B cell (primary cell): ENCODE data around the gene HMBS. TPM values are rescaled to one million over a fixed set of nuclear protein-coding genes. Genes with fewer than 3 reads are reported as not detected.

Source experiments
- ATAC-seq: fragments of 200-7000 bp; cut with Tn5 transposase; one replicate; pipeline ENCODE4 v1.10.0; 2021; ENCODE audit warnings: low read depth, mild to moderate bottlenecking, moderate number of reproducible peaks, moderate library complexity
- CTCF ChIA-PET: fragments of 350-600 bp; sonication (Branson Sonifier 250); formaldehyde crosslinking; loops from one replicate; lab custom pipeline; 2021; ENCODE audit warnings: antibody characterized with exemption, inconsistent platforms; lab: Charles Lee
- POLR2A ChIA-PET: fragments of 350-600 bp; sonication (Branson Sonifier 250); formaldehyde crosslinking; loops from one replicate; lab custom pipeline; 2021; ENCODE audit warnings: antibody characterized with exemption; lab: Charles Lee
- DNase-seq: peaks from one replicate; pipeline ENCODE4 v3.0.0; 2013
- H2AFZ ChIP-seq: 2 replicates; pipeline ENCODE4 v1.6.1; 2012; ENCODE audit warnings: mild to moderate bottlenecking, low read depth, low read length; ENCODE audit not compliant: insufficient read depth, poor library complexity, severe bottlenecking
- H3K27ac ChIP-seq, 2 donors: 1 replicate in 1 of 2; 2 replicates in 1 of 2; pipeline ENCODE4 v1.5.1; 2012 to 2013; ENCODE audit warnings: low read length in 2 of 2, mild to moderate bottlenecking in 2 of 2, moderate library complexity in 1 of 2
- H3K27me3 ChIP-seq, 4 experiments: fragments of 200-600 bp in 1 of 4; sonication (generic) in 1 of 4; replicated peaks in 1 of 4; 1 replicate in 2 of 4; 2 replicates in 2 of 4; pipeline versions ENCODE4 v1.6.1 to v1.7.0; 2013 to 2016; ENCODE audit warnings: low read length in 3 of 4, mild to moderate bottlenecking in 2 of 4, mixed read lengths in 1 of 4, moderate library complexity in 1 of 4; ENCODE audit not compliant: insufficient read depth in 4 of 4, control insufficient read depth in 3 of 4; ENCODE audit errors: control extremely low read depth in 1 of 4
- H3K36me3 ChIP-seq, 2 experiments: replicated peaks in 1 of 2; 1 replicate in 1 of 2; 2 replicates in 1 of 2; pipeline versions ENCODE4 v1.6.1 to v1.7.1; 2013; ENCODE audit warnings: low read length in 1 of 2; ENCODE audit not compliant: insufficient read depth in 2 of 2, control insufficient read depth in 1 of 2; ENCODE audit errors: control extremely low read depth in 1 of 2, extremely low read depth in 1 of 2
- H3K4me1 ChIP-seq, 2 donors: fragments of 200-600 bp in 1 of 2; sonication (generic) in 1 of 2; 1 replicate in 1 of 2; 2 replicates in 1 of 2; pipeline versions ENCODE4 v1.5.1 to v1.6.1; 2013 to 2017; ENCODE audit warnings: low read length in 2 of 2; ENCODE audit not compliant: control insufficient read depth in 2 of 2, insufficient read depth in 2 of 2
- H3K4me2 ChIP-seq: replicated peaks from 2 replicates; pipeline ENCODE3; 2012; ENCODE audit warnings: mild to moderate bottlenecking, low read depth, low read length; ENCODE audit not compliant: poor library complexity, severe bottlenecking
- H3K4me3 ChIP-seq, 5 experiments: fragments of 200-600 bp in 1 of 5; sonication (generic) in 1 of 5; 1 replicate in 3 of 5; 2 replicates in 2 of 5; pipeline versions ENCODE4 v1.5.1 to v1.7.0; 2011 to 2016; ENCODE audit warnings: low read length in 4 of 5, mild to moderate bottlenecking in 4 of 5, low read depth in 2 of 5, control low read depth in 1 of 5, moderate library complexity in 1 of 5; ENCODE audit not compliant: insufficient read depth in 1 of 5; ENCODE audit errors: control extremely low read depth in 1 of 5, extremely low read depth in 1 of 5
- H3K79me2 ChIP-seq: fragments of 200-600 bp; sonication (generic); one replicate; pipeline ENCODE4 v1.6.0; 2016; ENCODE audit warnings: low read length; ENCODE audit not compliant: control insufficient read depth, insufficient read depth
- H3K9ac ChIP-seq: fragments of 200-600 bp; sonication (generic); 2 replicates; pipeline ENCODE4 v1.6.1; 2017; ENCODE audit warnings: mild to moderate bottlenecking, low read length, moderate library complexity
- H3K9me3 ChIP-seq, 3 donors: one replicate each; pipeline versions ENCODE4 v1.6.1 to v1.7.1; 2013; ENCODE audit warnings: low read length in 2 of 3; ENCODE audit not compliant: control insufficient read depth in 2 of 3, insufficient read depth in 1 of 3; ENCODE audit errors: control extremely low read depth in 1 of 3
- H4K20me1 ChIP-seq: 2 replicates; pipeline ENCODE4 v1.6.0; 2012; ENCODE audit warnings: mild to moderate bottlenecking, low read length; ENCODE audit not compliant: insufficient read depth, control insufficient read depth, poor library complexity, severe bottlenecking
- H3K27ac Mint-ChIP-seq: one replicate; pipeline ENCODE4 v1.8.0; 2021; ENCODE audit warnings: mixed read lengths
- H3K27me3 Mint-ChIP-seq: one replicate; pipeline ENCODE4 v1.8.0; 2021; ENCODE audit warnings: mixed read lengths
- H3K4me1 Mint-ChIP-seq: one replicate; pipeline ENCODE4 v1.8.0; 2021; ENCODE audit warnings: mixed read lengths
- H3K4me3 Mint-ChIP-seq: one replicate; pipeline ENCODE4 v1.8.0; 2021; ENCODE audit warnings: mixed read lengths
- H3K9me3 Mint-ChIP-seq: one replicate; pipeline ENCODE4 v1.8.0; 2022; ENCODE audit warnings: mixed read lengths; ENCODE audit not compliant: insufficient read depth
- EZH2 ChIP-seq: IDR thresholded peaks from 2 replicates; pipeline ENCODE4 v1.6.1; 2012; ENCODE audit warnings: borderline replicate concordance, low read depth, mild to moderate bottlenecking, moderate library complexity, low read length; ENCODE audit not compliant: insufficient read depth, poor library complexity, severe bottlenecking
- WGBS: methylation state at CpG from one replicate; pipeline ENCODE4 v1.1.5; 2013; ENCODE audit warnings: missing lambda C conversion rate; ENCODE audit not compliant: insufficient coverage; 5-methylcytosine and 5-hydroxymethylcytosine counted together
- intact Hi-C: fragments of 100-400 bp; cut with micrococcal nuclease; formaldehyde crosslinking; loops from one replicate; pipeline ENCODE4 v1.10.0; 2022
- polyA plus RNA-seq: library from polyadenylated mRNA; depleted of rRNA; stranded (reverse); fragments of >200 nt; gene quantifications from 2 replicates; pipeline ENCODE4 v1.2.3, GENCODE V29; 2012
- total RNA-seq, 2 donors: library from RNA; stranded (reverse); fragments of 120-200 nt in 1 of 2; gene quantifications; 1 replicate in 1 of 2; 2 replicates in 1 of 2; pipeline versions ENCODE4 v1.2.3 to v1.2.4, GENCODE V29; 2013 to 2022
- TF ChIP-seq, protein P1 (sequence below): fragments of 200-600 bp; IDR thresholded peaks from one replicate; pipeline ENCODE4 v1.8.0; 2022; ENCODE audit warnings: antibody characterized with exemption, mild to moderate bottlenecking

The HMBS gene
- total and polyA plus RNA-seq, 2 donors (not counting 1 experiment from before 2014, with no cell fraction given): 7.6 to 17.7 TPM

DNA sequence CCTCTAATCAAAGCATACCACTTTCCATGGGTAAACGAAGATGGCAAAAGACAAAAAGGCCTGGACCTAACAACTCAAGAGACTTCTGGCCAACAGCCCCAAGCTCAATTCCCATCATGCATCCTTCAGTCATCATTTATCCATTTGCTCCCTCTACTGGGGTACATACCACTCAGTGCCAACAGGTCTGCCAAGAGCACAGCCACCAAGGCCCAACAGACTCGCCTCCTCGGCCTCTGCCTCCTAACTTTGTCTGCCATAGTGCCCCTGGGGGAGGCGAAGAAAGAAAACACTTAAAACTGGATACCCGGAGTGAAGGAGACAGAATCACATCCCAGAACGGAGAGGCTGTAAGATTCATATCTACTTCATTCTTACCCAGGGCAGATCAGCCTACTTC is 28.8 kb upstream of the HMBS start:
- Histone ChIP-seq H2AFZ (peak overlapping the region; percentile 87), H3K4me3 (peak overlapping the region in 4 of 5 experiments; percentile 64 to 95 (median 75)), H3K4me2 (peak overlapping the region; percentile 98), H3K9ac (peak overlapping the region; percentile 98), H3K27ac (peak overlapping the region; percentile 62 to 93), H4K20me1 (no peaks in the 10 kb centered on the region), H3K9me3 (no peaks in the 10 kb centered on the region), H3K36me3 (peaks cover 0 to 35% of the 10 kb centered on the region in 2 experiments), H3K4me1 (peaks cover 27 to 38% of the 10 kb centered on the region in 2 donors), H3K27me3 (no peaks in the 10 kb centered on the region), H3K79me2 (peaks cover 42% of the 10 kb centered on the region)
- DNase-seq (peak; percentile 43), ATAC-seq (no peak)
- ChIA-PET CTCF (interaction anchor here (0.6 to 2.2 kb wide), 2 partner anchors 12 to 289 kb away, joined by 3 to 8 read pairs; no protein-coding TSS in a partner anchor), POLR2A (interaction anchor here (0.6 to 3.8 kb wide), 3 partner anchors 11 to 206 kb away, joined by 3 to 14 read pairs (median 3); partner anchors contain the start of gene VPS11)
- intact Hi-C loops: loop anchor here (2.0 kb wide), 2 partner anchors 47 to 141 kb away; no protein-coding TSS in a partner anchor
- TF ChIP-seq, protein P1, sequence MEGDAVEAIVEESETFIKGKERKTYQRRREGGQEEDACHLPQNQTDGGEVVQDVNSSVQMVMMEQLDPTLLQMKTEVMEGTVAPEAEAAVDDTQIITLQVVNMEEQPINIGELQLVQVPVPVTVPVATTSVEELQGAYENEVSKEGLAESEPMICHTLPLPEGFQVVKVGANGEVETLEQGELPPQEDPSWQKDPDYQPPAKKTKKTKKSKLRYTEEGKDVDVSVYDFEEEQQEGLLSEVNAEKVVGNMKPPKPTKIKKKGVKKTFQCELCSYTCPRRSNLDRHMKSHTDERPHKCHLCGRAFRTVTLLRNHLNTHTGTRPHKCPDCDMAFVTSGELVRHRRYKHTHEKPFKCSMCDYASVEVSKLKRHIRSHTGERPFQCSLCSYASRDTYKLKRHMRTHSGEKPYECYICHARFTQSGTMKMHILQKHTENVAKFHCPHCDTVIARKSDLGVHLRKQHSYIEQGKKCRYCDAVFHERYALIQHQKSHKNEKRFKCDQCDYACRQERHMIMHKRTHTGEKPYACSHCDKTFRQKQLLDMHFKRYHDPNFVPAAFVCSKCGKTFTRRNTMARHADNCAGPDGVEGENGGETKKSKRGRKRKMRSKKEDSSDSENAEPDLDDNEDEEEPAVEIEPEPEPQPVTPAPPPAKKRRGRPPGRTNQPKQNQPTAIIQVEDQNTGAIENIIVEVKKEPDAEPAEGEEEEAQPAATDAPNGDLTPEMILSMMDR: no peak
- no peak for TF ChIP-seq EZH2
- WGBS: 75% methylated on average over 6 of the region's 6 CpGs
- Mint-ChIP-seq H3K27me3 (no peaks in the 10 kb centered on the region), H3K4me3 (peak overlapping the region; percentile 97), H3K4me1 (peaks cover 46% of the 10 kb centered on the region), H3K9me3 (no peaks in the 10 kb centered on the region), H3K27ac (peak overlapping the region; percentile 37)

DNA sequence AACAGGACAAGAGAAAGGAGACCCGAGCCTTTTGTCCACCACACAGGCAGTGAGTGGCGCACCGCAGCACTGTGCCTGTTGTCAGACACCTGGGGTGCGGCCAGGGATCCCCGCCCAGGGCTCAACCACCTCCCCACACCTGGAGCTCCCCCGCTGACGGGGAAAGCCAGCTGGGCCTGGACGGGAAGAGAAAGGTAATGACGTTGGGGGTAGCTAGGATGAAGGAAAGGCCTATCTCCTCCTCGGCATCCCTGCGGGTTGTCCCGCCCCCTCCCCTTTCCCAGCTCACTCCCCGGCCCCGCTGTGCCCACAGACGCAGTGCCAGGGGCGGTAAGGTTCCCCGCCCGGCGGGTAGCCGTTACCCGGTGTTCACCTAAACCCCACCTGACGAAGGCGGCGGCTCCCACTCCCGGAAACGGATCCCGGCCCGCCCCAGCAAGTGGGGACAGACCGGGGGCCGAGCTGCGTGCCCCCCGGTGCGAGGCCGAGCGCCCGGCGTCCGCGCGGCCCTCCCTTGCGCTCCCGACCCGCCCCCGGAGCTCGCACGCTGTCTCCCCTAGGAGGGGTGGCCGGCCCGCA is 28.2 kb upstream of the HMBS start:
- H2AFZ ChIP-seq: peak overlapping the region; percentile 87
- WGBS: 0% methylated on average over 41 of the region's 48 CpGs
- Mint-ChIP-seq H3K4me3 (peak overlapping the region; percentile 97), H3K4me1 (peaks cover 42% of the 10 kb centered on the region), H3K9me3 (no peaks in the 10 kb centered on the region), H3K27ac (peak overlapping the region; percentile 93), H3K27me3 (no peaks in the 10 kb centered on the region)
- peaks cover 3 to 35% of the 10 kb centered on the region in 2 experiments for H3K36me3 ChIP-seq
- H3K4me2 ChIP-seq: peak overlapping the region; percentile 98
- ATAC-seq (no peak), DNase-seq (peak; percentile 73)
- H3K79me2 ChIP-seq: peaks cover 48% of the 10 kb centered on the region
- no peaks in the 10 kb centered on the region for H3K9me3 ChIP-seq
- H3K27me3 ChIP-seq: no peaks in the 10 kb centered on the region
- H3K4me3 ChIP-seq: peak overlapping the region; percentile 28 to 95 (median 69)
- peak overlapping the region; percentile 62 to 93 for H3K27ac ChIP-seq
- H3K9ac ChIP-seq: peak overlapping the region; percentile 98
- TF ChIP-seq, protein P1: no peak
- no peak for TF ChIP-seq EZH2
- ChIA-PET CTCF (interaction anchor here (0.6 to 2.2 kb wide), 8 partner anchors 11 to 1831 kb away, joined by 3 to 8 read pairs (median 5); partner anchors contain the start of gene VPS11), POLR2A (interaction anchor here (0.5 to 3.8 kb wide), 5 partner anchors 9 to 205 kb away, joined by 3 to 14 read pairs (median 3); partner anchors contain the start of gene VPS11)
- no peaks in the 10 kb centered on the region for H4K20me1 ChIP-seq
- peaks cover 25 to 35% of the 10 kb centered on the region in 2 donors for H3K4me1 ChIP-seq
- intact Hi-C loops: loop anchor here (2.0 kb wide), 2 partner anchors 46 to 140 kb away; no protein-coding TSS in a partner anchor
